Neuronal stem cell (in vitro differentiated cells): ENCODE measurements around the gene C19orf25.

Experiments
- DNase-seq: peaks from one replicate; pipeline ENCODE4 v3.0.0-alpha.2; 2013; ENCODE audit warnings: low spot score
- H2AFZ ChIP-seq: one replicate; pipeline ENCODE4 v1.6.1; 2013; ENCODE audit warnings: mild to moderate bottlenecking, low read length, inconsistent platforms
- H2AK5ac ChIP-seq: 2 replicates; pipeline ENCODE4 v1.6.1; 2013; ENCODE audit warnings: low read depth, mild to moderate bottlenecking, inconsistent platforms, low read length, moderate library complexity, mixed read lengths
- H2BK120ac ChIP-seq: 2 replicates; pipeline ENCODE4 v1.6.1; 2013; ENCODE audit warnings: low read depth, mild to moderate bottlenecking, inconsistent platforms, low read length, moderate library complexity, mixed read lengths
- H2BK12ac ChIP-seq: one replicate; pipeline ENCODE4 v1.6.1; 2013; ENCODE audit warnings: low read length, inconsistent platforms
- H2BK15ac ChIP-seq: 2 replicates; pipeline ENCODE4 v1.6.1; 2013; ENCODE audit warnings: mild to moderate bottlenecking, low read length, inconsistent platforms, mixed read lengths
- H2BK5ac ChIP-seq: one replicate; pipeline ENCODE4 v1.6.1; 2013; ENCODE audit warnings: inconsistent platforms, mild to moderate bottlenecking, low read length, moderate library complexity
- H3K14ac ChIP-seq: one replicate; pipeline ENCODE4 v1.6.1; 2013; ENCODE audit warnings: low read length, inconsistent platforms
- H3K18ac ChIP-seq: 2 replicates; pipeline ENCODE4 v1.6.1; 2013; ENCODE audit warnings: low read length, inconsistent platforms
- H3K23ac ChIP-seq: 2 replicates; pipeline ENCODE4 v1.6.1; 2013; ENCODE audit warnings: low read depth, mild to moderate bottlenecking, mixed read lengths, low read length, inconsistent platforms; ENCODE audit not compliant: poor library complexity
- H3K27ac ChIP-seq: replicated peaks from 3 replicates; pipeline ENCODE4 v1.5.1; 2013; ENCODE audit warnings: low read length, inconsistent platforms
- H3K27me3 ChIP-seq, 3 experiments: 2 replicates each; pipeline ENCODE4 v1.6.1; 2013; ENCODE audit warnings: low read length in 3 of 3, mild to moderate bottlenecking in 2 of 3, inconsistent platforms in 1 of 3, low read depth in 1 of 3, mixed read lengths in 1 of 3, moderate library complexity in 1 of 3; ENCODE audit not compliant: control insufficient read depth in 3 of 3, insufficient read depth in 3 of 3
- H3K36me3 ChIP-seq, 2 donors: replicated peaks in 1 of 2; 2 replicates each; pipeline ENCODE4 v1.6.1; 2013; ENCODE audit warnings: low read length in 2 of 2; ENCODE audit not compliant: control insufficient read depth in 2 of 2, insufficient read depth in 2 of 2
- H3K4ac ChIP-seq: 2 replicates; pipeline ENCODE4 v1.6.1; 2013; ENCODE audit warnings: inconsistent platforms, mild to moderate bottlenecking, low read length, moderate library complexity
- H3K4me1 ChIP-seq, 2 donors: 1 replicate in 1 of 2; 2 replicates in 1 of 2; pipeline ENCODE4 v1.6.1; 2013; ENCODE audit warnings: low read length in 2 of 2, low read depth in 1 of 2; ENCODE audit not compliant: control insufficient read depth in 2 of 2, insufficient read depth in 1 of 2
- H3K4me2 ChIP-seq: one replicate; pipeline ENCODE4 v1.6.1; 2013; ENCODE audit warnings: mild to moderate bottlenecking, low read length, inconsistent platforms; ENCODE audit not compliant: insufficient read depth, poor library complexity, severe bottlenecking
- H3K4me3 ChIP-seq, 2 donors: 2 replicates each; pipeline ENCODE4 v1.5.1; 2013; ENCODE audit warnings: low read length in 2 of 2, mild to moderate bottlenecking in 2 of 2, inconsistent platforms in 1 of 2, moderate library complexity in 1 of 2
- H3K79me1 ChIP-seq: one replicate; pipeline ENCODE4 v1.6.1; 2013; ENCODE audit warnings: low read depth, mild to moderate bottlenecking, inconsistent platforms, low read length, moderate library complexity
- H3K9ac ChIP-seq: one replicate; pipeline ENCODE4 v1.6.1; 2013; ENCODE audit warnings: mild to moderate bottlenecking, low read depth, low read length, inconsistent platforms; ENCODE audit not compliant: poor library complexity
- H3K9me3 ChIP-seq, 2 donors: replicated peaks in 1 of 2; 2 replicates each; pipeline versions ENCODE3 to v1.6.1; 2013; ENCODE audit warnings: low read length in 2 of 2, mild to moderate bottlenecking in 2 of 2, inconsistent platforms in 1 of 2, low read depth in 1 of 2, mixed read lengths in 1 of 2, moderate library complexity in 1 of 2; ENCODE audit not compliant: control insufficient read depth in 2 of 2, insufficient read depth in 1 of 2
- H4K8ac ChIP-seq: one replicate; pipeline ENCODE4 v1.6.1; 2013; ENCODE audit warnings: low read depth, mild to moderate bottlenecking, inconsistent platforms, low read length, moderate library complexity
- H4K91ac ChIP-seq: one replicate; pipeline ENCODE4 v1.6.1; 2013; ENCODE audit warnings: low read length, low read depth, mild to moderate bottlenecking, inconsistent platforms; ENCODE audit not compliant: poor library complexity
- WGBS, 2 donors: extraction: QIAGEN DNeasy Blood & Tissue Kit; methylation state at CpG; one replicate each; pipeline ENCODE4 v1.1.7; 2013; ENCODE audit warnings: missing lambda C conversion rate in 2 of 2, mixed read lengths in 1 of 2; ENCODE audit not compliant: insufficient read length in 2 of 2, insufficient replicate concordance in 1 of 2; ENCODE audit errors: extremely low coverage in 2 of 2; 5-methylcytosine and 5-hydroxymethylcytosine counted together

Gene C19orf25

DNA sequence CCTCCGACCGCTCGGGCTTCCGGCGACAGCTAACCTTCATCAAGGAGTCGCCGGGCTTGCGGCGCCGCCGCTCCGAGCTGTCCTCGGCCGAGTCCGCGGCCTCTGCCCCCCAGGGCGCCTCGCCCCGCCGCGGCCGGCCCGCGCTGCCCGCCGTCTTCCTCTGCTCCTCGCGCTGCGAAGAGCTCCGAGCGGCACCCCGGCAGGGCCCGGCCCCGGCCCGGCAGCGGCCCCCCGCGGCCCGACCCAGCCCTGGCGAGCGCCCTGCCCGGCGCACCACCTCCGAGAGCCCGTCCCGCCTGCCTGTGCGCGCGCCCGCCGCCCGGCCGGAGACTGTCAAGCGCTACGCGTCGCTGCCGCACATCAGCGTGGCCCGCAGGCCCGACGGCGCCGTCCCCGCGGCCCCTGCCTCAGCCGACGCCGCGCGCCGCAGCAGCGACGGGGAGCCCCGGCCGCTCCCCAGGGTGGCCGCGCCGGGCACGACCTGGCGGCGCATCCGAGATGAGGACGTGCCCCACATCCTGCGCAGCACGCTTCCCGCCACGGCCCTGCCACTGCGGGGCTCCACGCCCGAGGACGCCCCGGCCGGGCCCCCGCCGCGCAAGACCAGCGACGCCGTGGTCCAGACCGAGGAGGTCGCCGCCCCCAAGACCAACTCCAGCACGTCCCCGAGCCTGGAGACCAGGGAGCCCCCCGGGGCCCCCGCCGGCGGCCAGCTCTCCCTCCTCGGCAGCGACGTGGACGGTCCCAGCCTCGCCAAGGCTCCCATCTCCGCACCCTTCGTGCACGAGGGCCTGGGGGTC lies 9.6 kb downstream of the C19orf25 start:
- Histone ChIP-seq H3K79me1 (peaks cover 31% of the 10 kb centered on the region), H3K27me3 (peaks cover 0 to 73% (median 50%) of the 10 kb centered on the region in 3 experiments), H3K4ac (no peak overlapping the region), H2BK120ac (peak overlapping the region; percentile 61), H3K36me3 (peaks cover 1 to 47% of the 10 kb centered on the region in 2 donors), H3K14ac (peak overlapping the region; percentile 56), H3K4me3 (peak overlapping the region in 1 of 2 donors; percentile 23), H3K23ac (peak overlapping the region; percentile 85), H2BK12ac (peak overlapping the region; percentile 84), H4K8ac (peak overlapping the region; percentile 43), H3K9ac (peak overlapping the region; percentile 70), H3K4me2 (peak overlapping the region; percentile 66), H3K9me3 (peaks cover 0 to 11% of the 10 kb centered on the region in 2 donors), H3K18ac (peak overlapping the region; percentile 97), H3K27ac (no peak overlapping the region), H2AFZ (no peak overlapping the region), H4K91ac (no peak overlapping the region), H2AK5ac (peak overlapping the region; percentile 92), H2BK15ac (peak overlapping the region; percentile 85), H3K4me1 (peaks cover 5 to 27% of the 10 kb centered on the region in 2 donors), H2BK5ac (no peak overlapping the region)
- no CpG with 5 or more reads among the region's 117 CpGs for WGBS, 2 donors
- no peak for DNase-seq

DNA sequence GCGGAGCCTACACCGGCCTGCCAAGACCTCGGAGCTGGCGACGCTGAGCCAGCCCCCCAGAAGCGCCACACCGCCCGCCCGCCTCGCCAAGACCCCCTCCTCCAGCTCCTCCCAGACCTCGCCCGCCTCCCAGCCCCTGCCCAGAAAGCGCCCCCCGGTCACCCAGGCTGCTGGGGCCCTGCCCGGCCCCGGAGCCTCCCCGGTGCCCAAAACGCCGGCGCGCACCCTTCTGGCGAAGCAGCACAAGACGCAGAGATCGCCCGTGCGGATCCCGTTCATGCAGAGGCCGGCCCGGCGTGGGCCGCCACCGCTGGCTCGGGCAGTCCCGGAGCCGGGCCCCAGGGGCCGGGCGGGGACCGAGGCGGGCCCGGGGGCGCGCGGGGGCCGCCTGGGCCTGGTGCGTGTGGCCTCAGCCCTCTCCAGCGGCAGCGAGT lies 10.2 kb downstream of the C19orf25 start:
- DNase-seq: no peak

DNA sequence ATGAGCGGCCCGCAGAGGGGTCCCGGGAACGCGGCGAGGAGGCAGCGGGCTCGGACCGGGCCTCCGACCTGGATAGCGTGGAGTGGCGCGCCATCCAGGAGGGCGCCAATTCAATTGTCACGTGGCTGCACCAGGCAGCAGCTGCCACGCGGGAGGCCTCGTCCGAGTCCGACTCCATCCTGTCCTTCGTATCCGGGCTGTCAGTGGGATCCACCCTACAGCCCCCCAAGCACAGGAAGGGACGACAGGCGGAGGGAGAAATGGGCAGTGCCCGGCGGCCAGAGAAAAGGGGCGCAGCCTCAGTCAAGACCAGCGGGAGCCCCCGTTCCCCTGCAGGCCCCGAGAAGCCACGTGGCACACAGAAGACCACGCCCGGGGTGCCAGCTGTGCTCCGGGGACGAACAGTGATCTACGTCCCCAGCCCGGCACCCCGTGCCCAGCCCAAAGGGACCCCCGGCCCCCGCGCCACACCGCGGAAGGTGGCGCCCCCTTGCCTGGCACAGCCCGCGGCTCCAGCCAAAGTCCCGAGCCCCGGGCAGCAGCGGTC lies 10.7 kb downstream of the C19orf25 start:
- Histone ChIP-seq H3K27ac (no peak overlapping the region), H3K4me2 (peak overlapping the region; percentile 11), H2AFZ (no peak overlapping the region), H2BK12ac (peak overlapping the region; percentile 73), H3K4ac (no peak overlapping the region), H3K18ac (peak overlapping the region; percentile 90), H3K79me1 (peaks cover 29% of the 10 kb centered on the region), H3K36me3 (peaks cover 1 to 56% of the 10 kb centered on the region in 2 donors), H3K14ac (peak overlapping the region; percentile 56), H4K91ac (no peak overlapping the region), H3K4me1 (peaks cover 0 to 27% of the 10 kb centered on the region in 2 donors), H3K4me3 (no peak overlapping the region), H2BK5ac (peak overlapping the region; percentile 24), H2AK5ac (peak overlapping the region; percentile 90), H4K8ac (no peak overlapping the region), H3K23ac (peak overlapping the region; percentile 91), H2BK15ac (peak overlapping the region; percentile 58), H3K9me3 (peaks cover 0 to 11% of the 10 kb centered on the region in 2 donors), H3K27me3 (peaks cover 0 to 74% (median 50%) of the 10 kb centered on the region in 3 experiments), H2BK120ac (no peak overlapping the region), H3K9ac (no peak overlapping the region)
- whole genome bisulfite sequencing, 2 donors: no CpG with 5 or more reads among the region's 49 CpGs
- no peak for DNase-seq

More for the DNA sequence above, 10.2 kb downstream of the C19orf25 start:
- H4K8ac ChIP-seq: no peak overlapping the region
- peak overlapping the region; percentile 56 for H3K14ac ChIP-seq
- no peak overlapping the region for H2BK15ac ChIP-seq
- peak overlapping the region; percentile 90 for H2AK5ac ChIP-seq
- no peak overlapping the region for H2BK5ac ChIP-seq
- H4K91ac ChIP-seq: no peak overlapping the region
- H3K4me1 ChIP-seq: peaks cover 0 to 27% of the 10 kb centered on the region in 2 donors
- peaks cover 0 to 74% (median 50%) of the 10 kb centered on the region in 3 experiments for H3K27me3 ChIP-seq
- H3K4ac ChIP-seq: no peak overlapping the region
- peak overlapping the region; percentile 90 for H3K18ac ChIP-seq
- no peak overlapping the region for H2BK120ac ChIP-seq
- H2BK12ac ChIP-seq: no peak overlapping the region
- H3K79me1 ChIP-seq: peaks cover 31% of the 10 kb centered on the region
- H3K4me3 ChIP-seq: no peak overlapping the region
- H2AFZ ChIP-seq: no peak overlapping the region
- no peak overlapping the region for H3K27ac ChIP-seq
- H3K36me3 ChIP-seq: peaks cover 1 to 52% of the 10 kb centered on the region in 2 donors
- no CpG with 5 or more reads among the region's 47 CpGs for WGBS, 2 donors
- peak overlapping the region; percentile 66 for H3K4me2 ChIP-seq
- peaks cover 0 to 11% of the 10 kb centered on the region in 2 donors for H3K9me3 ChIP-seq
- peak overlapping the region; percentile 91 for H3K23ac ChIP-seq
- no peak overlapping the region for H3K9ac ChIP-seq
